A673 (cell line): Measurements from ENCODE around the gene PTPMT1.
"Not testable (repeated sequence)": the region's sequence is repeated elsewhere in the genome, so short reads cannot be mapped to it uniquely, and the experiment has no call there.

Experiments
- EZH2 ChIP-seq: fragments of 200-600 bp; sonication (generic); IDR thresholded peaks from 2 replicates; pipeline ENCODE4 v1.6.1; 2017; ENCODE audit warnings: borderline replicate concordance, low read depth, mild to moderate bottlenecking, mixed read lengths, antibody characterized with exemption, low read length; ENCODE audit not compliant: poor library complexity, severe bottlenecking
- TF ChIP-seq, protein P1 (sequence below): fragments of 300-800, 200-600 bp; sonication (generic); conservative IDR thresholded peaks from 2 replicates; pipeline ENCODE4 v1.5.1; 2017; ENCODE audit warnings: low read depth, mild to moderate bottlenecking, antibody characterized with exemption, low read length, moderate library complexity, mixed read lengths

DNA sequence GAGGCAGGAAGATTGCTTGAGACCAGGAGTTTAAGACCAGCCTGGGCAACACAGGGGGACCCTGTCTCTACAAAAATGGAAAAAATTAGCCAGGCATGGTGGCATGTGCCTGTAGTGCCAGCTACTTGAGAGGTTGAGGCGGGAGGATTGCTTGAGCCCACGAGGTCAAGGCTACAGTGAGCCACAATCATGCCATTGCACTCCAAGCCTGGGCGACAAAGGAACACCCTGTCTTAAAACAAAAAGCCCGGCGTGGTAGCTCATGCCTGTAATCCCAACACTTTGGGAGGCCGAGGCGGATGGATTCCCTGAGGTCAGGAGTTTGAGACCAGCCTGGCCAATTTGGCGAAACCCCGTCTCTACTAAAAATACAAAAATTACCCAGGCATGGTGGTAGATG is 34.7 kb upstream of the PTPMT1 start:
- TF ChIP-seq, protein P1, sequence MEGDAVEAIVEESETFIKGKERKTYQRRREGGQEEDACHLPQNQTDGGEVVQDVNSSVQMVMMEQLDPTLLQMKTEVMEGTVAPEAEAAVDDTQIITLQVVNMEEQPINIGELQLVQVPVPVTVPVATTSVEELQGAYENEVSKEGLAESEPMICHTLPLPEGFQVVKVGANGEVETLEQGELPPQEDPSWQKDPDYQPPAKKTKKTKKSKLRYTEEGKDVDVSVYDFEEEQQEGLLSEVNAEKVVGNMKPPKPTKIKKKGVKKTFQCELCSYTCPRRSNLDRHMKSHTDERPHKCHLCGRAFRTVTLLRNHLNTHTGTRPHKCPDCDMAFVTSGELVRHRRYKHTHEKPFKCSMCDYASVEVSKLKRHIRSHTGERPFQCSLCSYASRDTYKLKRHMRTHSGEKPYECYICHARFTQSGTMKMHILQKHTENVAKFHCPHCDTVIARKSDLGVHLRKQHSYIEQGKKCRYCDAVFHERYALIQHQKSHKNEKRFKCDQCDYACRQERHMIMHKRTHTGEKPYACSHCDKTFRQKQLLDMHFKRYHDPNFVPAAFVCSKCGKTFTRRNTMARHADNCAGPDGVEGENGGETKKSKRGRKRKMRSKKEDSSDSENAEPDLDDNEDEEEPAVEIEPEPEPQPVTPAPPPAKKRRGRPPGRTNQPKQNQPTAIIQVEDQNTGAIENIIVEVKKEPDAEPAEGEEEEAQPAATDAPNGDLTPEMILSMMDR = not testable (repeated sequence)
- not testable (repeated sequence) for TF ChIP-seq EZH2
